ENCODE data around the gene CUX1.
A peak's percentile ranks its signal among the peaks of the same experiment; 100 is the strongest.
"Not testable (repeated sequence)": the region's sequence is repeated elsewhere in the genome, so short reads cannot be mapped to it uniquely, and the experiment has no call there.

The CUX1 gene

DNA sequence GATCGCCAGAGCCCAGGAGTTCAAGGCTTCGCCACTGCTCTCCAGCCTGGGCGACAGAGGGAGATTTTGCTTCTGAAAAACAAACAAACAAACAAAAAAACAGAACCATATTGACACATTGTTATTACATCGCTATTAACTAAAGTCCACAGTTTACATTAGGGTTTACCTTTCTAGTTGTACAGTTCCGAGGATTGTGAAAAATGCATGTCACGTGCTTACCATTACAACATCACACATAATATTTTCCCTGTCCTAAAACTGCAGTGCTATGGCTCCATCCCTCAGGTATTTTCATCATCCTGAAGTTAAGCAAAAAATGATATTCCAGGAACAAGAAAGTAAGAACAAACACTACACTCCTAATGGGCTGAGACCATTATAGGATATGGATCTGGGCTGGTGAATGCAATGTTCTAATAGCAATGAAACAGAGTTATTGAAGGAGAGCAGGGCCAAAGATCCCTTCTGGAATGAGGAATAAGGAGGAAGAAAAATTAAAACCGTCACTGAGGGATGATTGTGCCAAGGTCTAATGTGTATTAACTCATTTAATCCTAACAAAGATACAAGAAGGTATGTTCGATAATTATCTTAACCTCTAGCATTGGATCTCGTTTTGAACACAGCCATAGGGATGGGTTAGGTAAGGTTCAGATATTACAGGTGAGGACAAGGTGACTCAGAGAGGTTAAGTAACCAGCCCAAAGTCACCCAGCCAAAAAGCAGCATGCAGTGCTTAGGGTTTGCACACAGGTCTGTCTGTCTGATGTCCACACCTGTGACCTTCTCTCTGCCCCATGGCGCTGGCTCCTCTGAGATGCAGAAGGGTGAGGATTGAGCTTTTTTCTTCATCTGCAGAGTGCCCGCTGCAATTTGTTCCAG is 14.0 kb upstream of the CUX1 start:
- no peak for DNase-seq (ENCODE audit: low read depth)

DNA sequence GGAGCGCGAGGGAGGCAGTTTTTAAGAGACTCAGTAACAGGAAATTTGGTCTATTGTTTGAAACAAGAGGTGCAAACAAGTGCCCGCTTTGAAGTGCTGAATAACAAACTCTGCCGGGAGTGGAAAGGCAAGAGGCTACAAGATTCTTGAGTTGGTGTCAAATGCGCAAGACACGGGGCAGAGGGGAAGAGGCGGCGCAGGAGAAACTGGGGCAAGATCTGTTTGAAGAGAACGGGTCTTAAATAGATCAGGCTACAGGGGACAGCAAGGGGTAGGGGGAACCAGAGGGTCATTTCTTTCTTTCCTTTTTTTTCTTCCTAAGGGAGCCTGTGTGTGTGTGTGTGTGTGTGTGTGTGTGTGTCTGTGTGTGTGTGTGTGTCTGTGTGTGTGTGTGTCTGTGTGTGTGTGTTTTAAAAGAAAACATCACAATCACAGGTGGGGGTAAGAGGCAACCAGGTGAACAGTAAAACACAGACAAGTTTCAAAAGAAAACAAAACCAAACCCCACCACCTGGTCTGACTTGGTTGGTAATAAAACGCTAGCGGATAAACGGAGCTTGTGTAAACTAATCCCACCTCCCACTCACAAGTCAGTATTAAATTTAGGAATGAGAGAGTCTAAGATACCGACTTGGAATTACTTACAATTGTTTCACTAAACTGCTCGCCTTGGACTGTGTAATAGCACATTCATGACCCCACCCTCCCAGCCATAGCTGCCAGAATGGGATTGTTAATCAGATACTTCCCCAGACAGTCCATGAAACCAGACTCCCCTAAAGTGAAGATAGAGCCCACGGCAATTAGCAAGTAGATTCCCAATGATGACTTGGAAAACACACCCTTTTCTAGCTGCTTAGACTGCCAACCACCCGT is 13.1 kb upstream of the CUX1 start:
- DNase-seq (ENCODE audit: low read depth) = no peak

DNA sequence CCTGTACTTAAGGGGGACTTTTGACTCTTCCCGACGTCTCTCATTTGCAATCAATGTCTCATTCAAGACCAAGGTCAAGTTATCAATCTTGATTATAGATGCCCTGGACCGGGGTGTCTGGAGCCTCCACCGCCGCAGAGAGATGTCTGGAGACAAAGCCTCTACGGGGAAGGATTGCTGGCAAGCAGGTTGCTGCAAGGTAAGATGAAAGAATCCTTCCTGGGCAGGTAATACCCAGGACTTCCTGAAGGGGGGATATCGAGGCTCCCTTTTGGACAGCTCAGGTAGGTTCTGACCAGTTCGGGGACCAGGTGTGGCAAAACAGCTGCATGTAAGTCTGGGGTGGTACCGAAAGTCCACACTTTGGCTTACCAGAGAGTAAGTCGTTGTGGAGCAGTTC is 12.5 kb upstream of the CUX1 start:
- no peak for DNase-seq (ENCODE audit: low read depth)

DNA sequence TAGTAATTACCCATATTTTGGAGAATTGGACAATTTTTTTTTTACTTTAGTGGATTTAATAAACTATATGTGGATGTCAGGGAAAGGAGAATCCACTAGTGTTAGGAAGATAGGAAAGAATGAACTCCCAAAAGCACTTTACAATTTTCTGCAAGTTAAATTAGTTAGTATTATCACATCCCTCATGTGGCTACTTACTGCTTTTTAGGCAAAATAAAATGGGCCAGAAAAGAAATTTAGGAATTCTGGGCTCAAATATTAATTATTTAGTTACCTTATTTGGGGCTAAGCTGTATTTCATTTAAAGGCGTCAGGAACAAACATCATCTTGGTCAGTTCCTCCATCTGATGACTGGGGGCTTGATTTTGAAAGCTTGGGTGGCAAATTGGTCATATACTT is 4.8 kb upstream of the CUX1 start:
- no peak for DNase-seq (ENCODE audit: low read depth)

DNA sequence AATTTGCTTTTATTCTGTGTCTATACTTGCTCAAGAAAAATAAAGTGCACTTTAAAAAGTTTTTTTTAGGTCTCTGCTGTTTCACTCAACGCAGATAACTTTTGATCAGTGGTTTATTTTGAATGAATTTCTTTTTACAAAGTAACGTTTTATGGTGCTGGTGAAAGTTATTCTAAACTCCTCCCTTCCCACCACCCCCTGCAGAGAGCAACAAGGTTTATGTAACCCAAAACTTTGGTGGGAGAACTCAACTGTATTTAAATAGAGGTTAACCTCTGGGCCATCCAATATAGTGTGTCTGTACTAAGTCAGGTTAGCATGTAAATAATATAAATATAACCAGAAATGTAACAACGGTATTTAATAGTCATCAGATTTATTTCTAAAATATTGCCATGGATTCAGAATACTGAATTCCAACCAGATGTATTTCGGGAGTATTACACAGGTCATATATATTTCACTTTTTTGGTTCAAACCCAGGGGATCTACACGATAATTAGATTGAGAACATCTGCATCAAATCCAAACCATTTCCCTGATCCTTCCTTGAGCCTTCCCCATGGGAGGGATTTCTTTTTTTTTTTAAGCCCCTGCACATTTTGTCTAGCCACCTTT is 3.9 kb upstream of the CUX1 start:
- no peak for DNase-seq (ENCODE audit: low read depth)

DNA sequence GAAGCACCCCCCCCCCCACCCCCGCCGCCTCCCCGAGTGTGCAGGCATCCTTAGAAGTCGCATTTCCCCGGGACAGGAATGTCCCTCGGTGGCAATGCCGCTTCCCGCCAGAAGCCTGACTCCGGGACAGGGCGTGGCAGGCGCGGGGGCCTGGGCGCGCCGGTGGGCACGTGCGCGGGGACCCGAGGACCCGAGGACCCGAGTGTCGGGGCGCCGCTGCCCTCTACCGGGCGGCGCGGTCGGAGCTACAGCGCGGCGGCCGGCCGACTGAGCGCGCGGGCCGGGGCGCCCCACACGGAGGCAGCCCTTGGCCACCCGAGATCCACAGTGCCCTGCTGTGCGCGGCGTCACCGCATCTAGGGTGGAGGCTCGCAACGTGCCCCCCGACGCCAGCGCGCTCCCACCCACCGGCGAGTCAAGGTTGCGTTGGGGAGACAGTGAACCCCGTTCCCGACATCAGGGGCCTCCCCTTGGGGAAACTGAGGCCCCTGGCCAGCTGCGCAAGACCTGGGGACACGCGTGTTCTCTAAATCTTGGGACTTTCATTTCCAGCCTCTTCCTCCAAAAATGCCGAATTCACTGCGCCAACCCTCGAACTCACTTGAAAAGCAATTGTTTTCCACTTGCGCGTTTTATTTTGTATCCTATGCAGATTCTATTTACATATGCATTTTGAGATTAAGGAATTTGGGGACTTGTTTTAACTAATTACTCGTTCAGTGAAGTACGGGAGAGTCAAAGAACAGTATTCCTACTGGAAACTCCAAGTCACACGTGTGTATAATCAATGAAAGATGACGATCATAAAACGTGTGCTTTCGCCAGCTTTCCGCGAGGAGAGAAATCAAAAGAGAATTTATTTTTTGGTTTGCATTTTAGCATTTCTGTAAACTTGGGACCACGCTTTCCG is 3.1 kb upstream of the CUX1 start:
- no peak for DNase-seq (ENCODE audit: low read depth)

DNA sequence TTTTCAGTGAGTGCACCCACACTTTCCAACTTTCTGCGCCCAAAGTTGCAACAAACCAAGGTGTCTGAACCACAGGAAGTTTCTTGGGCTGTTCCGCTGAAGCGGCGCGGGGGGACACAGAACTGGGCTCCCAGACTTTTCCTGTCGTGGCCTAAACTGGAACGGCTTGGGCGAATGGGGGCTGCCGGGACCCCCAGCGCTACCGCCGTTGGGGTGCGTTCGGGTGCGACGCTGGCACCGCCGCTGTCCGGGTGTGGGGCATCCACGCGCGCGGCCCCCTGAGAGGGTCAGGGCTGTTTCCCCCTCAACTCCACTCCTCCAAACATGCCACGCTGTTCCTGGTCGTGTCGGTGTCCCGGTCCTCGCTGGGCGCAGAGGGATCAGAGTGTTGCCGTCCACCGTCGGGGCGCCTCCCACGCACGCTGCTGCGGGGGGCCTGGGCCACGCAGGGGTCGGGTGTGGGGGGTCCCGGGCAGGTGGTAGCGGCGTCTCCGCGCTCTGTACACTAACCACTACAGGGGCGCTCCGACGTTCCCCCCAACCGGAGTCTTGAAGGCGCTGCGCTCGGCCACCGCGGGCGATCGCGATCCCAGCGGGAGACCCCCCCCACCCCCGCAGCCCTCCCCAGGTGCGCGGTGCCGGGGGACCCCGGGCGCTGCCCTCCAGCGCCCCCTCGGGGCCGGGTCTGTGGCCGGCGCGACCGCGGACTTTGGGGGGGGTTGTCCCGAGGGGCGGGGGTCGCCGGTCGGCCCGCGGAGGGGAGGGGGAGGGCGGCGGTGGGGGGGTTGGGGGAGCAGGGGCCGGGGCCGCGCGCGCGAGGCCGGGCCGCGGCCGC is 2.2 kb upstream of the CUX1 start:
- DNase-seq (ENCODE audit: low read depth) = peak; percentile 27

DNA sequence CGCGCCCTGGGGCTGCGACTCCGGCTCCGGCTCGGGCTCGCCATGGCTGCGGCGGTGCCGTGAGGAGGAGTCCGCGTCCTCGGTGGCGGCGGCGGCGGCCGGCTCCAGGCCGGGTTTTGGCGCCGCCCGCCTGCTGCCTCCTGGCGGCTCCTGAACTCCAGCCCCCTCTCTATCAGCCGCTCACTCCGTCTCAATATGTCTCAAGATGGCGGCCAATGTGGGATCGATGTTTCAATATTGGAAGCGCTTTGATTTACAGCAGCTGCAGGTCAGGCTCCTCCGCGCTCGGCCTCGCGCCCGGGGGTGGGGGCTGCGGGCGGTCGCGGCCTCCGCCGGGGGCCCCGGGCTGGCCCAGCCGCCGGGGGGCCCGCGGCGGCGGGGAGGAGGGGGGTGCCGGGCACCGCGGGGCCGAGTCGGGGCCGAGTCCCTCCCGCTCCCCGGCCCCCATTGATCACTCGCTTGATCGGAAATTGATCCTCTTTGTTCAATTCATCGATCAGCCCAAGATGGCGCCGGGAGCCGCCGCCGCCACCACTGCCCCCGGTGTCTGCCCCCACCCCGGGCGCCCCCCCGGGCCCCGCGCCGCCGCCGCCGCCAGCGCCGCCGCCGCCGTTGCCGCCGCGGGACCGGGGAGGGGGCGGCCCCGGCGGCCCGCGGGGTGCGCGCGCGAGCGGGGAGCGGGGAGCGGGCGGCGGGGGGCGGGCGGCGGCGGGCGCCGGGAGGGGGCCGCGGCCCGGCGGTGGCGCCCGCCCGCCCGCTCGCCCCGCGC is 1.4 kb upstream of the CUX1 start:
- peak; percentile 35 for DNase-seq (ENCODE audit: low read depth)

DNA sequence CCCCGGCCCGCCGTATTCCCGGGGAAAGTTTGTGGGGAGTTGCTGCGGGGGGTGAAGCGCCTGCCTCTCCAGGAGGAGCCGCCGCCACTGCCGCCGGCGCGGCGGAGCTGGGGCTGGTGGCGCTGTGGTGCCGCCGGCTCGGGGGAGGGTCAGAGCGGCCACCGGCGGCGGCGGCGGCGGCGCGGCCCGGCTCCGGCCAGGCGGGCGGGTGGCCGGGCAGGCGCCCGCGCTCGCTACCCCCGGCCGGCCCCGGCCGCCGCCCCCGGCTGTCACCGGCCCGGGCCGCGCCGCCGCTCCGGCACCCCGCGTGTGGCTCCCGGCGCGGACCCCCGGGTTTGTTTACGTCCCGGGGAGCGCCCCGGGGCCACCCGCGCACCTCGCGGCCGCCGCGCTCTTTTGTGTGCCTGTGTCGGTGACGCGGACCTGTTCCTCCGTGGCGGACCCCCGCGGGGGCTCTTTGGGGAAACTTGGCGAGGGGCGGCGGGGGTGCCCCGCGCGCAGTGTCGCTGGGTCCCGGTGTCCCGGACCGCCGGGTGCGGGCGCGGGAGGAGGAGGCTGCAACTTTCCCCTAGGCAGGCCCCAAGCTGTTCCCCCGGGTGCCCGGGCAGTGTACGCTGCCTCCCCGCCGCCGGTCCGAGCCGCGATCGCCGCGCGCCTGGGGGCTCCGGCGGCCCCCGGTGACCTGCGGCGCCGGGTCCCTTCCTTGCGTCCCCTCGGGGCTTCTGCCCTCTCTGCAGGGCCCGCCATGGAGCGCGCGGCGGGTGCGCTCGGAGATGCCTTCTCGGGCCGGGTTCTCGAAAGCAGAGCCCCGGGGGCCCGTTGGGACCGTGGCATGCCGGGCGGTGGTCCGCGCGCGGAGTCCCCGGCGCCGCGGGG is 593 bp upstream of the CUX1 start:
- DNase-seq (ENCODE audit: low read depth) = no peak

DNA sequence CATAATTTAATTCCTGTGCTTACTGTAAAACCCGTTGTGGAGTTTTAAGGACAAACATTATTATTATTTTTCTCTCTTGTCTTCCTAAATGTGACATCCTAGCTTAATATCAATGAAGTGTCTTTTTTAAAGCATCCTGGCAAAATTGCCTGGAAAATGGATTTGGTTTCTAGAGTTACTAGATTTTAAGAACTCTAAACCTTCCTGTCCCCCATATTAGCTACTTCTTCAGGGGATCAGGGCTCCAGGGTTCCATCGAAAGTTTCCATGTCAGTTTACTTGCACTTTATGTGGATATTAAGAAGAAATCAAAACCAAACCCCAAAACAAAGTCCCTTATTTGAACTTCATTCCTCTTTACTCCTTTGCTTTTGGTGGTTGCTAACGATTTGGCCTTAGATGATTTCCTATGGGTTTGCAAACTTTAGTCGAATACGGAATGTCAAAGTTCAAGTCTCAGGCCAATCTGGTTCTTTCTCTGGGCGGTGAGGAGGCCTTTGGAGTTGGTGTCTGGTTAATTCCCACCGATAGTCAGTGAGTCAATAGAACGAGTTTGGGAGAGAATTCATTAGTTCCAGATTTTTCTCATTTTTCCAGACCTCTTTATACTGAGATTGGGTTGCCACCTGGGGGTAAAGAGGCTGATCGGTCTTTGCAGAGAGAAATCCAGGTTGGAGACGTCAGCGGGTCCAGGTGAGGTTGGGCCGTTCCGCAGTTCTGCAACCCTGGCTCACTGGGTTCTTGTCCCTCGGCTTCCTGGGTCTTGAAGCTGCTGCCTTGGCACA is 1.1 kb downstream of the CUX1 start:
- no peak for DNase-seq (ENCODE audit: low read depth)

DNA sequence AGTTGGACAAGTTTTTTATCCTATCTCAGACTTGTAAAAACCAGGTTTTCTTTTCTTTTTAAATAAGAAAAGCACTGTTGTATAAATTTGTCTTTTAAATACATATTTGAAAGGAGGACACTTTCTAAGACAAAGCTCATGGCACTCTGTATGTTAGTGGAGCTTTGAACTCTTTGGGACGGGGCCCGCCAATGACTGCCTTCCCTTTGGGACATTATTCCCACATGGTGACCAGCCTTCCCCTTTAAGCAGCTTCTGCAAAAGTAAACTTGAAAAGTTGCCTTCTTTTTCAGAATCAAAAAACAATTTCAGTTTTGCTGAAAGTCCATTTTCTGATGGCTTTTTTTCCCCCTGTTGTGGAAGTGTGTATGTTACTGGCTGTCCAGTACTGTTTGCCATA is 1.8 kb downstream of the CUX1 start:
- DNase-seq (ENCODE audit: low read depth) = no peak

DNA sequence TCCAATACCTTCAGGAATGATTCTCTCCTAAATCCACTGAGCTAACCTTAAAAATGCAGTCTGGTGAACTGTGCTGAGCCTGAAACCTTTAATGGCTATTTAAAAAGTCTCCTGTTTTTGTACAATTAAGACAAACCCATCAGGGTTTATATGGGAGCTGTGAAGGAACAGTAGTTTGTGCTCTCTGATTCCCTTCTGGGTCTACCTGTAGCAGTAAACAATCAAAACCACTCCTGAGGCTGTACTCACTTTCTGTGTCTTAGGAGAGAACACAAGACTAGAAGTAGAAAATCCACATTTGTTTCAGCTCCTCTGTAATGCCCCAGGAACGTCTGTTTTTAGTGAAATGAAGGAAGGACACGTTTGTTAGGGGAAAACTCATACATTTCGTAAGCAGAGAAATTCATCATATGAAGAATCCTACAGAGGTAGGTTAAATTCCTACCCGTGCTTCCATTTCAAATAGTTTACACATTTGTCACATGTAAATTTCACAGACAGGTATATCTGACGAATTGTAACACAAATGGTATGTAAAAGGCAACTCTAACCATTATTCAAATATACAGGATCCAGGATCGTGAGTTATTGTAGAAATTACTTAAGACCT is 2.6 kb downstream of the CUX1 start:
- no peak for DNase-seq (ENCODE audit: low read depth)

DNA sequence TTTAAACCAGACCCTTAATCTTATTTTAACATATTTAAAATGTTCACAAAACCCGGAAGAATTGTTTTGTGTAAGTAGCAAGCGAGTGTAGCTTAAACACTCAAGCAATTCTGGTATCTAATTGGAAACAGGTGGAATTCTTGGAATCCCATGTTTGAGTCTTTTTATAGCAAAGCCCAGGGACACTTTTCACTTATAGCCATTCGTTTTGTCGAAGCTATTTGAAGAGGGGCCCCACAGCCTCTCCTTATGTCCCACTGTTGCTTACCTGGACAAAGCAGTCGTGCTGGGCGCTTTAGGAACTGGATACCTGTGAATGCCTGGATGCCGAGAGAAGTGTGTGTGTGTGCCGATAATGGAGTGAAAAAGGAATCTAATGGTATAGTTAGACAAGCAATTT is 3.3 kb downstream of the CUX1 start:
- DNase-seq (ENCODE audit: low read depth) = no peak

DNA sequence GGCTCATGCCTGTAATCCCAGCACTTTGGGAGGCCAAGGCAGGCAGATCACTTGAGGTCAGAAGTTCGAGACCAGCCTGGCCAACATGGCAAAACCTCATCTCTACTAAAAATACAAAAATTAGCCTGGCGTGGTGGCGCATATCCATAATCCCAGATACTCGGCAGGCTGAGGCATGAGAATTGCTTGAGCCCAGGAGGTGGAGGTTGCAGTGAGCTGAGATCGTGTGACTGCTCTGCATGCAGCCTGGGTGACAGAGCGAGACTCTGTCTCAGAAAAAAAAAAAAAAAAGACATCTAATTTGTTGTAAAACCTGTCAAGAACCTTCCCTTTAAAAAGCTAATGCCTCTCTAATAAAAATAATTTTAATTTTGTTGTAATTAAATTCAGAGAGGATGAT is 5.2 kb downstream of the CUX1 start:
- DNase-seq (ENCODE audit: low read depth) = not testable (repeated sequence)

DNA sequence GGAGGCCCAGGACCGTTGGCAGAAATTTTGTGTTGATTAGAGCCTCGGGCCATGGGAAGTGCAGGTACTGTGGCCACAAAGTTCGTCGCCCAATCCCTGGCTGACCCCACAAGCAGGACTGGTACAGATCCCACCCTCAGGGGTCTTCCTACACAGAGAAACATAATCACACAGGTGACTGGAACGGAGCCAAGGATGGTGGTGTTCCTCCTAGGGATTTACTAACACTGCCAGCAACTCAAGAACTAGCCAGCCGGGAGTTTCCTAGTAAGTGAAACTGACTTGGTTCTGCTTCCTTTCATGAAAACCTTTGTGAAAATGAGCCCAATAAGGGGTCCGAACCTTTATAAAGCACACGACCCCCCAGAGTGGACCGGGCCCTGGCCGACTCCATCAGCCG is 5.7 kb downstream of the CUX1 start:
- no peak for DNase-seq (ENCODE audit: low read depth)

DNA sequence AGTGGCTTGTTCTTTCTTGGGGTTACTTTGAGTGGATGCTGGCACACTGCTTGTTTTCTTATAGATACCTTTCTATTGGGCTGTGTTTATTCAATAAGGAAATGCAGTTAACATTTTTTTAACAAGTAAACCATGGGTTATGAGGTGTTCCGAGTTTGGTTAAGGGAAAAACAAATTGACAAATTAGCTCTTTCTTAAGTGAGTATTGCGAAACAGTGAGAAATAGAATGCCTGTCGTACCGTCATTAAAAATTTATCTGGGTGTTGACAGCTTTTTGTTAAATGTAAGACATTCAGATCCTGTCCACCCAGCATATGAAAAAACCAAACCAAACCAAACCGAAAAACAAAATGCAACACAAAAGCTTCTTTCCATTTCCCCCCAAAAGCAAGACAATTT is 6.2 kb downstream of the CUX1 start:
- DNase-seq (ENCODE audit: low read depth) = no peak

DNA sequence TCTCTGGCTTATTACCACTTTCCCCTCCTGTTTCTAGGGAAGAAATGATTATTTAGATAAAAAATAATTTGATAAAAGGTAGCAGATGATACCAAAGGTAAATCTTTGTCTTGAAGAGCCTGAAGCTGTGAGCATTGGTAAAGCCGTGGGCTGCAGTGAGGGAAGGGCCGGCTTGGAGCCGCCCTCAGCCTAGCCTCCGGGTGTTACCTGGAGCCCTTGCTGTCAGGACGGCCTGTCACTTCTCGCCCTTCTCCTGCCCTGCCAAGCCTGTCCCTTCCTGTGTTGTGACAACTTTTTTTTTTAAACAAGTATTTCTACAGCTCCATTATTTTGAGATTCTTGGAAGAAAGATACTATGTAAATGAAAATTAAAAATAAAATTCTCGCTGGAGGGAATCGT is 7.0 kb downstream of the CUX1 start:
- no peak for DNase-seq (ENCODE audit: low read depth)
